HG03354 (cell line): ENCODE data around the gene CLTRN.

Source experiments
- ATAC-seq: cut with Tn5 transposase; IDR thresholded peaks from one replicate; pipeline ENCODE4 v1.9.1; 2021; ENCODE audit warnings: mild to moderate bottlenecking; ENCODE audit not compliant: unreplicated experiment, poor library complexity, severe bottlenecking

CLTRN gene

DNA sequence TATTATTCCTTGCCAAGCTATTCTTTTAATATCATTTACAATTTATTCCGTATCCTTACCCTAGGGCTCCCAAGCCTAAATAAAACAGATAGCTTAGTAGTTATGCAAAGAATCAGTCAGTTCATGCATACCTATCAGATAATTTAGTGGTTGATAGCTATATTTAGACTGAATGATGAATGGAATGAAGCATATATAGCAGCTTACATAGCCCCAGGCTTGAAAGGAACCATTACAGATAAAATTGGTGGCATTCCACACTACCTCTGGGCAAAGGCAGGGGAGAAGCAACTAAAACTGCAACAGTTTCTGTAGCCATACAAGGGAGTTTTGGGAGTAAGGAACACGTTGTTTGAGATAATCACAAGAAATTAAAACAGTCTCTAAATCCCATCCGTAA is 66.6 kb downstream of the CLTRN start:
- ATAC-seq = no peak

DNA sequence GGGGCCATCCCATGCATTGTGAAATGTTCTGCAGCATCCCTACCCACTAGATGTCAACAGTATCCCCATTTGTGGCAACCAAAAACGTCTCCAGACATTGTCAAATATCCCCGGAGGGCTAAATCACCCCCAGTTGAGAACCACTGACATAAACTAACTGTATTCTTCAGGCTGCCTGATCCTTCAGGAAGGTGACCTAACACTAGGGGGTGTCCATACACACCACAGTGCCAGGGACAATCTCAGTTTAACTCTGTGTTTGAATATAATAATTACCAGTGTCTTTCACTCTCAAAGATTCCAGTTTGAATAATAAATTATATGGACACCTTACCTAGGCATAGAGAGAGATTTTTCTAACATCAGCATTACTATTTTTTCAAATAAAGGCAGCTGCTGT is 70.2 kb downstream of the CLTRN start:
- ATAC-seq = no peak

DNA sequence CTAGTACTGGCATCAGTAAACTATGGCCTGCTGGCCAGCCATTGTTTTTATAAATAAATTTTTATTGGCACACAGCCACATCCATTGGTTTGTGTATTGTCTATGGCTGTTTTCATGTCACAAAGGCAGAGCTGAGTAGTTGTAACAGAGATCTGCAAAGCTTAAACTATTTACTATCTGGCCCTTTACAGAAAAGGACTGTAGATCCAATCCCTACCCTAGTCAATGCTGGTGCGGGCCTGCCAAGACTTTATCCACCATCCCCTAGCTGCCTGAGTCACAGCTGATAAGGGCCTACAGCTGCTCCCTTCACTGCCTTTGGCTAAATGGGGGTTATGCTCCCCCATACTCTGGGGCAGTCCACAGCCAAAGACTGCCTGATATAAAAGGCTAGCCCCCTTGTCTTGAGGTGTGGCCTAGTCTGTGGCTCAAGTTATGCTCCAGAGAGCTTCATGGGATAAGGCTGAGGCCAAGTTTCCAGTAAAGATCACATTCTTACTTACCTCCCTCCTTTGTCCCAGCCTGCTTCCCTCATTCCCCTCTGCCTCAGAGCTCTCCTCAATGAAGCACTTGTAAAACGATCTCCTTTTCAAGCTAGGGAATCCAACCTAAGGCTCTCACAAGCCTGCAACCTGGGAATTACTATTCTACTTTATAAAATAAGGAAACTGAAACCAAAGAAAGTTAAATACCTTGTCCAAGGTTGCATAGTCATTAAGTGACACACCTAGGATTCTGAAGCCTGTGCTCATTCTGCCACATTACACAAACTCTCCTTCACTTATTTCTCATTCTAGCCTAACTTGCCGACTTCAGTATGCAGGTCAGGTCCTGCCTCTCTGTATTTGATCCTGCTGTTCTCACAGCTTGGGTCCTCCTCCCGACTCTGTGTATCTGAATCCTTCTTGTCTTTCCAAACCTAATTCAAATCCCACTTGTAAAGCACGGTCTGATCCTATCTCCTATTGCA is 84.5 kb downstream of the CLTRN start:
- ATAC-seq = no peak
